K562 treated with DMSO at 1 percent for 4 hours (cell line): ENCODE results near the gene FGFBP2. TPM values are rescaled to one million over a fixed set of nuclear protein-coding genes. Genes with fewer than 3 reads are reported as not detected.

ENCODE experiments used
- total RNA-seq: library from RNA; unstranded; fragments of 300-600 nt; gene quantifications from 2 replicates; pipeline ENCODE4 v1.2.3, GENCODE V29; 2022; ENCODE audit not compliant: insufficient read depth

Gene FGFBP2
- not detected in 2 replicates for total RNA-seq

DNA sequence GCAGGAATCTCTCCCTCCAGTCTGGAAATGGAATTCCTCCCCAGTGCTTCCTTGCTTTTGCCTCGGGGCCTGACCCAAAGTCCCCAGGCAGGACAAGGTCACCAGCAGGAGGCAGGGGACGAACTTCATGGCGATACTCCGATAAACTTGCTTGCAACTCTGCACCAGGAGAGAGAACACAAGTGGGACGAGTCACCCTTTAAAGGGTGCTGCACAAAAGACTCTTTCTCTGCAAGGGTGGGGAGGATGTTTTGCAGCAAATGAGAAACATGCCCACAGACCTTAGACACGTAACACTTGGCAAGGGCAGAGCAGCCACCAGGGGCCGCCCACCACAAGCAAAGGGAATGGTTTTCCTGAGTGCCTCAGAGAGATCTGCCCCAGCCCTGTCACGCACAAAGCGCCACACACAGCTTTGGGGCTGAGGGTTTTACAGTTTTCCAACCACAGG, at the start of gene FGFBP2:
FGFBP2 (minus strand) TSS at position 175 of the 451 bp plus-strand sequence; CDS start at position 129, 46 bp downstream.

GRCh38 chr4:15938640-15939039, 24.3 kb downstream of the FGFBP2 start, which contains the start of gene FGFBP1:
Gene FGFBP1 (minus strand): TSS chr4:15938740. CDS start chr4:15936632, 2,108 bp downstream.

Other genes starting within 250 kb of the FGFBP2 start
- not detected in 2 replicates for gene CD38, start 184.8 kb downstream of the FGFBP2 start, total RNA-seq
- not detected in 2 replicates for gene FGFBP1, start 24.4 kb downstream of the FGFBP2 start, total RNA-seq
- gene PROM1, start 120.8 kb upstream of the FGFBP2 start, total RNA-seq = not detected in 2 replicates